GM21526 (cell line): Measurements from ENCODE around the gene XCL2.
"Not testable (repeated sequence)": the region's sequence is repeated elsewhere in the genome, so short reads cannot be mapped to it uniquely, and the experiment has no call there.

Experiments
- ATAC-seq: cut with Tn5 transposase; IDR thresholded peaks from one replicate; pipeline ENCODE4 v1.9.1; 2021; ENCODE audit warnings: moderate library complexity; ENCODE audit not compliant: unreplicated experiment, low FRiP score

XCL2 gene

GRCh38 chr1:168543840-168544498 lies at the start of gene XCL2:
TSS of gene XCL2 (minus strand) at chr1:168543997. CDS start at chr1:168543964, 33 bp downstream.
- not testable (repeated sequence) for ATAC-seq

- no peak for ATAC-seq
Measured at GRCh38 chr1:168591641-168592250, 47.9 kb upstream of the XCL2 start.

- no peak for ATAC-seq
Measured at GRCh38 chr1:168591066-168591465, 47.3 kb upstream of the XCL2 start.

GRCh38 chr1:168589167-168589566 lies 45.4 kb upstream of the XCL2 start:
- ATAC-seq = no peak

- no peak for ATAC-seq
Measured at GRCh38 chr1:168585937-168586336, 42.1 kb upstream of the XCL2 start.

GRCh38 chr1:168585191-168585590 lies 41.4 kb upstream of the XCL2 start:
- no peak for ATAC-seq

GRCh38 chr1:168583571-168583970 lies 39.8 kb upstream of the XCL2 start:
- ATAC-seq = no peak

- ATAC-seq = no peak
Measured at GRCh38 chr1:168582688-168583336, 39.0 kb upstream of the XCL2 start.

- no peak for ATAC-seq
Measured at GRCh38 chr1:168581817-168582572, 38.2 kb upstream of the XCL2 start.

- ATAC-seq = not testable (repeated sequence)
Measured at GRCh38 chr1:168580991-168581390, 37.2 kb upstream of the XCL2 start.

GRCh38 chr1:168580290-168580689 lies 36.5 kb upstream of the XCL2 start:
- ATAC-seq = not testable (repeated sequence)

- ATAC-seq = not testable (repeated sequence)
Measured at GRCh38 chr1:168578531-168579185, 34.9 kb upstream of the XCL2 start.

GRCh38 chr1:168576245-168576688 lies 32.5 kb upstream of the XCL2 start, which contains the start of gene XCL1:
TSS of gene XCL1 (plus strand) at chr1:168576605. CDS start at chr1:168576638, 33 bp downstream.
- not testable (repeated sequence) for ATAC-seq

GRCh38 chr1:168574234-168574633 lies 30.4 kb upstream of the XCL2 start:
- ATAC-seq = not testable (repeated sequence)

GRCh38 chr1:168572633-168573032 lies 28.8 kb upstream of the XCL2 start:
- no peak for ATAC-seq

- no peak for ATAC-seq
Measured at GRCh38 chr1:168570652-168571051, 26.9 kb upstream of the XCL2 start.

GRCh38 chr1:168568346-168568745 lies 24.5 kb upstream of the XCL2 start:
- ATAC-seq = no peak

- no peak for ATAC-seq
Measured at GRCh38 chr1:168567568-168567967, 23.8 kb upstream of the XCL2 start.

- no peak for ATAC-seq
Measured at GRCh38 chr1:168567007-168567406, 23.2 kb upstream of the XCL2 start.

GRCh38 chr1:168565825-168566224 lies 22.0 kb upstream of the XCL2 start:
- no peak for ATAC-seq
